ENCODE results near the gene ADAM8. TPM values are rescaled to one million over a fixed set of nuclear protein-coding genes. Genes with fewer than 3 reads are reported as not detected.

Gene ADAM8
- total and polyA plus RNA-seq, 2 of the 8 experiments (the other 6 are each of a cell fraction or from before 2014, with no cell fraction given), result 4.6 TPM

- H4K91ac ChIP-seq (replicated peaks; ENCODE audit: insufficient read length, low read length), result no peak overlapping the region
- no peak overlapping the region for H3K4me2 ChIP-seq (ENCODE audit: insufficient read depth in 1 of 2, low read depth in 2 of 2, low read length in 2 of 2)
- no peaks in the 10 kb centered on the region for H3K36me3 ChIP-seq (ENCODE audit: control insufficient read depth in 2 of 4, insufficient read depth in 4 of 4, low read length in 3 of 4)
- H2AK5ac ChIP-seq (ENCODE audit: low read depth, low read length), result no peak overlapping the region
- no peaks in the 10 kb centered on the region for H3K9me3 ChIP-seq (ENCODE audit: insufficient read depth in 2 of 2, low read depth in 1 of 2, low read length in 1 of 2)
- H3K14ac ChIP-seq (ENCODE audit: insufficient read length), result no peak overlapping the region
- H2AFZ ChIP-seq (ENCODE audit: low read length), result no peak overlapping the region
- H2BK5ac ChIP-seq (ENCODE audit: low read depth, low read length), result no peak overlapping the region
- no peak overlapping the region for H3K4me3 ChIP-seq (ENCODE audit: extremely low read depth in 1 of 4, insufficient read depth in 2 of 4, low read depth in 3 of 4, low read length in 4 of 4)
- no peak overlapping the region for H2BK15ac ChIP-seq (ENCODE audit: low read length)
- H2BK20ac ChIP-seq (ENCODE audit: low read length), result no peak overlapping the region
- no peak overlapping the region for H3K23ac ChIP-seq (ENCODE audit: insufficient read length)
- ChIA-PET POLR2A (ENCODE audit: partially characterized antibody) (no interaction called here), CTCF (ENCODE audit: partially characterized antibody) (interaction anchor here (1.7 to 3.5 kb wide), 3 partner anchors 13 to 127 kb away, joined by 4 to 11 read pairs (median 10); no protein-coding TSS in a partner anchor)
- peaks cover 0 to 3% (median 0%) of the 10 kb centered on the region in 4 experiments; a peak in 3 of 7 replicates for H3K4me1 ChIP-seq (replicated peaks in 1 of 4; ENCODE audit: control insufficient read depth in 3 of 4, insufficient read depth in 4 of 4, low read length in 3 of 4)
- peaks cover 0 to 3% of the 10 kb centered on the region in 2 experiments for H4K20me1 ChIP-seq (replicated peaks in 1 of 2; ENCODE audit: control insufficient read depth in 1 of 2, insufficient read depth in 2 of 2, low read length in 2 of 2)
- H3K18ac ChIP-seq (ENCODE audit: extremely low read depth, low read length), result no peak overlapping the region
- H3K79me2 ChIP-seq (ENCODE audit: control insufficient read depth in 1 of 2, insufficient read depth in 2 of 2, low read length in 2 of 2), result no peaks in the 10 kb centered on the region
- no peaks in the 10 kb centered on the region for H3K79me1 ChIP-seq (ENCODE audit: low read depth, low read length)
- H3K4ac ChIP-seq (replicated peaks; ENCODE audit: insufficient read length, low read depth, low read length), result no peak overlapping the region
- WGBS, 2 experiments (ENCODE audit: extremely low coverage in 1 of 2, insufficient coverage in 1 of 2, insufficient read length in 1 of 2, insufficient replicate concordance in 2 of 2, low coverage in 1 of 2, low lambda C conversion rate in 2 of 2, missing lambda C conversion rate in 1 of 2), result 91% methylated on average over 19 of the region's 20 CpGs; no CpG with 5 or more reads in 1 of the 2 experiments
- H3K23me2 ChIP-seq (ENCODE audit: low read depth, low read length), result no peaks in the 10 kb centered on the region
- H3K27ac ChIP-seq (ENCODE audit: low read depth, low read length), result no peak overlapping the region
- DNase-seq (ENCODE audit: low read depth in 1 of 2, low spot score in 2 of 2) (no peak), FAIRE-seq (no peak)
- H3K27me3 ChIP-seq (replicated peaks in 1 of 4; ENCODE audit: control insufficient read depth in 3 of 4, extremely low read depth in 1 of 4, insufficient read depth in 3 of 4, low read length in 3 of 4), result no peaks in the 10 kb centered on the region; a peak in 1 of 7 replicates
- no peak overlapping the region for H4K5ac ChIP-seq (ENCODE audit: insufficient read length, low read depth, low read length)
- H2BK120ac ChIP-seq (replicated peaks; ENCODE audit: low read depth, low read length), result no peak overlapping the region
- H2BK12ac ChIP-seq (ENCODE audit: low read depth, low read length), result no peak overlapping the region
- no peak overlapping the region for H4K8ac ChIP-seq (ENCODE audit: extremely low read depth, insufficient read depth, low read length)
- H3K56ac ChIP-seq (replicated peaks; ENCODE audit: insufficient read length, low read depth, low read length), result no peak overlapping the region
- H3K9ac ChIP-seq (replicated peaks in 1 of 4; ENCODE audit: extremely low read depth in 1 of 4, low read depth in 3 of 4, low read length in 3 of 4), result no peak overlapping the region
- TF ChIP-seq JUN (IDR thresholded peaks at IDR 0.05; ENCODE audit: low read depth, low read length) (no peak), FOSL1 (IDR thresholded peaks at IDR 0.05; ENCODE audit: insufficient read depth, low read depth, low read length) (no peak), CREB1 (IDR thresholded peaks at IDR 0.05) (no peak), SP2 (IDR thresholded peaks at IDR 0.05; ENCODE audit: low read length) (no peak), EGR1 (IDR thresholded peaks at IDR 0.05; ENCODE audit: borderline replicate concordance, low read depth, low read length) (no peak), SIRT6 (IDR thresholded peaks at IDR 0.05; ENCODE audit: low read length) (no peak), KDM1A (IDR thresholded peaks at IDR 0.05; ENCODE audit: borderline replicate concordance, low read length) (no peak), SP4 (IDR thresholded peaks at IDR 0.05; ENCODE audit: low read length) (no peak), CBX8 (IDR thresholded peaks at IDR 0.05; ENCODE audit: borderline replicate concordance, low read depth, low read length) (no peak), MAX (IDR thresholded peaks at IDR 0.05) (no peak), TAF1 (IDR thresholded peaks at IDR 0.05; ENCODE audit: low read depth, low read length) (no peak), CEBPB (IDR thresholded peaks at IDR 0.05; ENCODE audit: low read depth, low read length) (no peak), TCF12 (IDR thresholded peaks at IDR 0.05; ENCODE audit: low read depth, low read length) (no peak), SIX5 (IDR thresholded peaks at IDR 0.05; ENCODE audit: low read depth, low read length) (no peak), ATF3 (IDR thresholded peaks at IDR 0.05; ENCODE audit: insufficient read depth, low read depth, low read length) (no peak)
Measured at GRCh38 chr10:133270204-133270603, 6.5 kb downstream of the ADAM8 start.
